PC-3 (cell line): ENCODE measurements around the gene STAMBPL1. TPM values are rescaled to one million over a fixed set of nuclear protein-coding genes. Genes with fewer than 3 reads are reported as not detected.

Source experiments
- ATAC-seq: fragments of 200-7000 bp; cut with Tn5 transposase; 2 replicates; pipeline ENCODE4 v1.9.1; 2020; ENCODE audit warnings: mild to moderate bottlenecking, moderate library complexity
- BruUV-seq: library from RNA; stranded (reverse); fragments of 400-500 nt; replicated peaks from 2 replicates; lab custom pipeline; 2021; lab: Mats Ljungman, UMichigan
- CTCF ChIA-PET: fragments of 300-600 bp; sonication (Branson Sonifier 250); formaldehyde crosslinking; loops from one replicate; lab custom pipeline; 2022; ENCODE audit warnings: antibody characterized with exemption; lab: Charles Lee
- POLR2A ChIA-PET: fragments of 300-600 bp; sonication (Branson Sonifier 250); formaldehyde crosslinking; loops from one replicate; lab custom pipeline; 2022; ENCODE audit warnings: antibody characterized with exemption; ENCODE audit not compliant: unreplicated experiment; lab: Charles Lee
- DNase-seq: peaks from one replicate; pipeline ENCODE4 v3.0.0-alpha.2; 2015
- H2AFZ ChIP-seq: fragments of 300-600 bp; sonication (generic); 2 replicates; pipeline ENCODE4 v1.6.0; 2016; ENCODE audit warnings: antibody characterized with exemption, low read length
- H3F3A ChIP-seq: fragments of 300-600 bp; sonication (generic); one replicate; pipeline ENCODE4 v1.6.0; 2017; ENCODE audit warnings: antibody characterized with exemption, low read length, control low read depth, mild to moderate bottlenecking; ENCODE audit not compliant: unreplicated experiment
- H3K27ac ChIP-seq: fragments of 300-600 bp; sonication (generic); 2 replicates; pipeline ENCODE4 v1.5.1; 2016; ENCODE audit warnings: mild to moderate bottlenecking, low read length
- H3K27me3 ChIP-seq: fragments of 300-600 bp; sonication (generic); 2 replicates; pipeline ENCODE4 v1.6.1; 2016; ENCODE audit warnings: low read length, mixed read lengths
- H3K36me3 ChIP-seq: fragments of 300-600 bp; sonication (generic); 2 replicates; pipeline ENCODE4 v1.6.1; 2016; ENCODE audit warnings: low read depth, mixed run types, low read length, mixed read lengths
- H3K4me1 ChIP-seq: fragments of 300-600 bp; sonication (generic); 2 replicates; pipeline ENCODE4 v1.5.1; 2016; ENCODE audit warnings: low read length; ENCODE audit not compliant: insufficient read depth
- H3K4me2 ChIP-seq: fragments of 300-600 bp; sonication (generic); 2 replicates; pipeline ENCODE4 v1.6.0; 2016; ENCODE audit warnings: low read length
- H3K4me3 ChIP-seq: fragments of 300-600 bp; sonication (generic); 2 replicates; pipeline ENCODE4 v1.5.1; 2016; ENCODE audit warnings: mild to moderate bottlenecking, low read length, mixed read lengths
- H3K79me2 ChIP-seq: fragments of 300-600 bp; sonication (generic); 2 replicates; pipeline ENCODE4 v1.6.1; 2017; ENCODE audit warnings: low read length, mixed read lengths
- H3K9ac ChIP-seq: fragments of 300-600 bp; sonication (generic); 2 replicates; pipeline ENCODE4 v1.6.0; 2016; ENCODE audit warnings: mild to moderate bottlenecking, low read length
- H3K9me2 ChIP-seq: fragments of 300-600 bp; sonication (generic); replicated peaks from 2 replicates; pipeline ENCODE4 v1.6.1; 2016; ENCODE audit warnings: mixed run types, low read length, mixed read lengths
- H3K9me3 ChIP-seq: fragments of 300-600 bp; sonication (generic); 2 replicates; pipeline ENCODE4 v1.6.1; 2016; ENCODE audit warnings: low read length, mixed read lengths
- H4K20me1 ChIP-seq: fragments of 300-600 bp; sonication (generic); 2 replicates; pipeline ENCODE4 v1.6.1; 2016; ENCODE audit warnings: low read length, mixed read lengths
- EZH2 ChIP-seq: fragments of 300-600 bp; sonication (generic); IDR thresholded peaks from one replicate; pipeline ENCODE4 v1.6.1; 2017; ENCODE audit warnings: antibody characterized with exemption, mild to moderate bottlenecking, low read length; ENCODE audit not compliant: unreplicated experiment
- EZH2phosphoT487 ChIP-seq: fragments of 300-600 bp; sonication (generic); IDR thresholded peaks from 2 replicates; pipeline ENCODE4 v1.6.1; 2018; ENCODE audit warnings: mild to moderate bottlenecking, antibody characterized with exemption, low read length, borderline replicate concordance
- intact Hi-C: fragments of 100-400 bp; cut with micrococcal nuclease; formaldehyde crosslinking; loops from 2 replicates; pipeline ENCODE4 v1.9.0; 2023
- total RNA-seq: library from RNA; depleted of rRNA; stranded (reverse); fragments of >200 nt; gene quantifications from 2 replicates; pipeline ENCODE4 v1.2.3, GENCODE V29; 2014
- TF ChIP-seq, protein P1 (sequence below): fragments of 300-600 bp; sonication (generic); conservative IDR thresholded peaks from 2 replicates; pipeline ENCODE4 v1.5.1; 2017; ENCODE audit warnings: antibody characterized with exemption, low read depth, mild to moderate bottlenecking, low read length

Gene STAMBPL1
- total RNA-seq, 1 experiment from 2014 or later: 19.5 TPM

DNA sequence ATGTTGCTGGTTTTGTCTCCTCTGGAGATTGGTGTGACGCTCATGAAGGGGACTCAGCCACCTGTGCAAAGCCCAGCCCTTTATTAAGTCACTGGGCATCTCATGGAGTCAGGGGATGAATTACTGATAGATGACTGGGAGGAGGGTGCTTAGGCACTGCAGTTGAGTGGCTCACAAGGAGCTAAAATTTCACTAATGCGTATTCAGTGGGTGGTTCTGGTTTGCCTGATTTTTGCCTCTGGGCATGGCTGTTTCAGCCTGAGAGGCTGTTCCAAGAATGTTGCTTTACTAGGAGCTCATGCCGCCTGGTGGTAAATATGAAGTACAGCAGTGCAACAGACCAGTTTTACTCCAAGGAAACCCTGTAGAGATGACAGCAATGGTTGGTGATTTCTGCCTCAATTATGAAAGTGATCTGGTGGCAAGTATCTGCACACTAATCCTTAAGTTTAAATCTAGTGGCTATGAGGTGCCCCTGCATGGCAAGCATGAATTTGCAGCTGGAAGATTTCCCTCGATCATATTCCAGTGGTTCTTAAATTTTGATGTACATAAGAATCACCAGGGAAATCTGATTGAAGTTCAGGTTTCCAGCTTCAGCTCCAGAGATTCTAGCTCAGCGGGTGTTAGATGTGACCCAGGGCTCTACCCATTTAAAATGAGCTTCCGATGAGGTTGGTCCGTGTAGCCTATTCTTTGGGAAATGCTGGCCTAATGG is 52.7 kb downstream of the STAMBPL1 start:
- Histone ChIP-seq H3K9ac (no peak overlapping the region), H3K4me2 (peak overlapping the region; percentile 37; the same call in 1 of the 2 replicates), H3K9me3 (no peaks in the 10 kb centered on the region), H2AFZ (no peak overlapping the region), H3K9me2 (no peaks in the 10 kb centered on the region), H3K4me3 (no peak overlapping the region), H3K27me3 (no peaks in the 10 kb centered on the region), H3F3A (no peaks in the 10 kb centered on the region), H3K4me1 (peaks cover 13% of the 10 kb centered on the region), H3K36me3 (no peaks in the 10 kb centered on the region), H3K27ac (peak overlapping the region; percentile 15; the same call in 1 of the 2 replicates), H4K20me1 (no peaks in the 10 kb centered on the region), H3K79me2 (no peaks in the 10 kb centered on the region)
- no TSS peak for BruUV-seq
- ChIA-PET CTCF (interaction anchor here (0.6 to 1.1 kb wide), 6 partner anchors 54 to 271 kb away, joined by 3 to 16 read pairs (median 3); no protein-coding TSS in a partner anchor), POLR2A (no interaction called here)
- intact Hi-C loops: loop anchor here (1.0 kb wide), 2 partner anchors 50 to 97 kb away; no protein-coding TSS in a partner anchor
- peak; percentile 76 for ATAC-seq
- DNase-seq: peak; percentile 86
- TF ChIP-seq, protein P1, sequence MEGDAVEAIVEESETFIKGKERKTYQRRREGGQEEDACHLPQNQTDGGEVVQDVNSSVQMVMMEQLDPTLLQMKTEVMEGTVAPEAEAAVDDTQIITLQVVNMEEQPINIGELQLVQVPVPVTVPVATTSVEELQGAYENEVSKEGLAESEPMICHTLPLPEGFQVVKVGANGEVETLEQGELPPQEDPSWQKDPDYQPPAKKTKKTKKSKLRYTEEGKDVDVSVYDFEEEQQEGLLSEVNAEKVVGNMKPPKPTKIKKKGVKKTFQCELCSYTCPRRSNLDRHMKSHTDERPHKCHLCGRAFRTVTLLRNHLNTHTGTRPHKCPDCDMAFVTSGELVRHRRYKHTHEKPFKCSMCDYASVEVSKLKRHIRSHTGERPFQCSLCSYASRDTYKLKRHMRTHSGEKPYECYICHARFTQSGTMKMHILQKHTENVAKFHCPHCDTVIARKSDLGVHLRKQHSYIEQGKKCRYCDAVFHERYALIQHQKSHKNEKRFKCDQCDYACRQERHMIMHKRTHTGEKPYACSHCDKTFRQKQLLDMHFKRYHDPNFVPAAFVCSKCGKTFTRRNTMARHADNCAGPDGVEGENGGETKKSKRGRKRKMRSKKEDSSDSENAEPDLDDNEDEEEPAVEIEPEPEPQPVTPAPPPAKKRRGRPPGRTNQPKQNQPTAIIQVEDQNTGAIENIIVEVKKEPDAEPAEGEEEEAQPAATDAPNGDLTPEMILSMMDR: peak; percentile 81
- no peak for TF ChIP-seq EZH2
- TF ChIP-seq EZH2phosphoT487: no peak

GRCh38 chr10:88933564-88933963 is 53.5 kb downstream of the STAMBPL1 start:
- H4K20me1 ChIP-seq: no peaks in the 10 kb centered on the region
- POLR2A ChIA-PET: no interaction called here

More at GRCh38 chr10:88933564-88933963, 53.5 kb downstream of the STAMBPL1 start:
- H3K27ac ChIP-seq: no peak overlapping the region
- no peaks in the 10 kb centered on the region for H3K27me3 ChIP-seq
- peaks cover 13% of the 10 kb centered on the region for H3K4me1 ChIP-seq
- no TSS peak for BruUV-seq
- TF ChIP-seq, protein P1: no peak
- TF ChIP-seq EZH2 (no peak), EZH2phosphoT487 (no peak)
- intact Hi-C loops: no loop called here
- DNase-seq: no peak
- H3K9ac ChIP-seq: no peak overlapping the region
- CTCF ChIA-PET: no interaction called here
- H3K36me3 ChIP-seq: no peaks in the 10 kb centered on the region
- H3K9me3 ChIP-seq: no peaks in the 10 kb centered on the region
- H2AFZ ChIP-seq: no peak overlapping the region
- no peaks in the 10 kb centered on the region for H3K79me2 ChIP-seq
- H3K4me2 ChIP-seq: no peak overlapping the region
- no peaks in the 10 kb centered on the region for H3F3A ChIP-seq
- no peaks in the 10 kb centered on the region for H3K9me2 ChIP-seq
- ATAC-seq: no peak
- no peak overlapping the region for H3K4me3 ChIP-seq
